Tibial artery (tissue), 4 donors: Measurements from ENCODE around the gene PCSK2.

Experiments
- DNase-seq, 2 donors: peaks; one replicate each; pipeline ENCODE4 v3.0.0-alpha.2; 2019
- H3K27ac ChIP-seq, 2 donors: fragments of 200-600 bp; sonication (generic) in 1 of 2; 1 replicate in 1 of 2; 2 replicates in 1 of 2; pipeline ENCODE4 v1.5.1; 2018 to 2019; ENCODE audit warnings: mild to moderate bottlenecking in 1 of 2
- H3K27me3 ChIP-seq, 2 donors: fragments of 200-600 bp; sonication (generic) in 1 of 2; one replicate each; pipeline versions ENCODE4 v1.5.1 to v1.6.0; 2016 to 2019
- H3K36me3 ChIP-seq, 3 donors: fragments of 200-600 bp; sonication (generic) in 2 of 3; one replicate each; pipeline ENCODE4 v1.5.1; 2016 to 2019; ENCODE audit warnings: mild to moderate bottlenecking in 2 of 3
- H3K4me1 ChIP-seq, 4 donors: fragments of 200-600 bp; sonication (generic) in 2 of 4; 1 replicate in 3 of 4; 2 replicates in 1 of 4; pipeline ENCODE4 v1.5.1; 2016 to 2019
- H3K4me3 ChIP-seq, 2 donors: fragments of 200-600 bp; sonication (generic) in 1 of 2; 1 replicate in 1 of 2; 2 replicates in 1 of 2; pipeline ENCODE4 v1.5.1; 2018 to 2019; ENCODE audit warnings: mild to moderate bottlenecking in 2 of 2
- H3K9me3 ChIP-seq, 3 donors: fragments of 200-600 bp; sonication (generic) in 1 of 3; one replicate each; pipeline ENCODE4 v1.5.1; 2016 to 2019
- CTCF ChIP-seq, 2 experiments: fragments of 200-600 bp in 1 of 2; fragments of 450-650 bp in 1 of 2; IDR thresholded peaks; one replicate each; pipeline ENCODE4 v1.5.1; 2017 to 2019; ENCODE audit warnings: antibody characterized with exemption in 2 of 2, mild to moderate bottlenecking in 1 of 2, moderate library complexity in 1 of 2
- intact Hi-C: fragments of 100-400 bp; cut with DNase I; formaldehyde crosslinking; loops from one replicate; pipeline ENCODE4 v1.15.0; 2023; ENCODE audit warnings: low total_unique reads

PCSK2 gene

GRCh38 chr20:17457588-17458190 lies 230.8 kb downstream of the PCSK2 start:
- Histone ChIP-seq H3K9me3 (no peaks in the 10 kb centered on the region), H3K36me3 (no peaks in the 10 kb centered on the region), H3K27me3 (peaks cover 0 to 27% of the 10 kb centered on the region in 2 donors), H3K4me3 (no peak overlapping the region), H3K4me1 (no peaks in the 10 kb centered on the region), H3K27ac (no peak overlapping the region)
- TF ChIP-seq CTCF (IDR thresholded peaks at IDR 0.05) = no peak
- no peak for DNase-seq
- intact Hi-C loops = no loop called here

- Histone ChIP-seq H3K4me1 (no peaks in the 10 kb centered on the region), H3K27me3 (peaks cover 0 to 11% of the 10 kb centered on the region in 2 donors), H3K27ac (no peak overlapping the region), H3K4me3 (no peak overlapping the region), H3K36me3 (no peaks in the 10 kb centered on the region), H3K9me3 (no peaks in the 10 kb centered on the region)
- no peak for DNase-seq
- no peak for TF ChIP-seq CTCF (IDR thresholded peaks at IDR 0.05)
- intact Hi-C loops = no loop called here
These were observed 233.3 kb downstream of the PCSK2 start for GRCh38 chr20:17460119-17460518.

DNA sequence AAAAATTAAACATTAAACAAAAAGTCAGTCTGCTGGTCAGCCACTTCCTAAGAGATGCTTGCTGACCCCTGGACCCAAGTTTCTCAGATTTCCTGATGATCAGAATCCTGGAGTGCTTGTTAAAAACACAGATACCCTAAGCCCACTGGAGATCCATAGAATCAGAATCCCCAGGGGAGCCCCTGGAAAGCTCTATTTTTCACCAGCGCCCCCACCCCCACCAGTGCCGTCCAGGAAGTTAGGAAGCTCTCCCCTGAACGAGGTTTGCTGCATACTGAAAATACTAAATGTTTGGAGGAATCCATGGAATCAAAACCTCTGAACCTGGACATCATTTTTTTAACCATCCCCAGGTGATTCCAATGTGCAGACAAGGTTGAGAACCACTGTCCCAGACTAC lies 235.1 kb downstream of the PCSK2 start:
- no peak for TF ChIP-seq CTCF (IDR thresholded peaks at IDR 0.05)
- H3K36me3 ChIP-seq = no peaks in the 10 kb centered on the region
- no peak overlapping the region for H3K27ac ChIP-seq
- no peak overlapping the region for H3K4me3 ChIP-seq
- H3K4me1 ChIP-seq = no peaks in the 10 kb centered on the region
- H3K9me3 ChIP-seq = no peaks in the 10 kb centered on the region
- no peak for DNase-seq
- intact Hi-C loops = no loop called here
- H3K27me3 ChIP-seq = no peaks in the 10 kb centered on the region

- Histone ChIP-seq H3K36me3 (no peaks in the 10 kb centered on the region), H3K27me3 (no peaks in the 10 kb centered on the region), H3K4me3 (no peak overlapping the region), H3K9me3 (no peaks in the 10 kb centered on the region), H3K27ac (no peak overlapping the region), H3K4me1 (no peaks in the 10 kb centered on the region)
- DNase-seq = no peak
- no peak for TF ChIP-seq CTCF (IDR thresholded peaks at IDR 0.05)
- intact Hi-C loops = no loop called here
These were observed 236.9 kb downstream of the PCSK2 start for GRCh38 chr20:17463711-17464110.

DNA sequence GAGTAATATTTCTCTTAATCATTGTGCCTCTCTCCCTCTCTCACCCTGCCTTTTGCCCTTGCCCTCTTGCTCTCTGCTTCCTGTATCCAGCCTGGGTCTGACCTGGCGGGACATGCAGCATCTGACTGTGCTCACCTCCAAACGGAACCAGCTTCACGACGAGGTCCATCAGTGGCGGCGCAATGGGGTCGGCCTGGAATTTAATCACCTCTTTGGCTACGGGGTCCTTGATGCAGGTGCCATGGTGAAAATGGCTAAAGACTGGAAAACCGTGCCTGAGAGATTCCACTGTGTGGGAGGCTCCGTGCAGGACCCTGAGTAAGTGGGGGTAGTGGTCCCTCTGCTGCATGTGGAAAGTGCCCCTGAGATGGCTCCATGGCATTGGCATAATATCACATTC lies 238.4 kb downstream of the PCSK2 start:
- Histone ChIP-seq H3K4me1 (no peaks in the 10 kb centered on the region), H3K36me3 (no peaks in the 10 kb centered on the region), H3K9me3 (no peaks in the 10 kb centered on the region), H3K27me3 (no peaks in the 10 kb centered on the region), H3K4me3 (no peak overlapping the region), H3K27ac (no peak overlapping the region)
- no peak for DNase-seq
- TF ChIP-seq CTCF (IDR thresholded peaks at IDR 0.05) = no peak
- intact Hi-C loops = no loop called here

- H3K9me3 ChIP-seq = no peaks in the 10 kb centered on the region
- H3K4me1 ChIP-seq = no peaks in the 10 kb centered on the region
- DNase-seq = no peak
- no peaks in the 10 kb centered on the region for H3K27me3 ChIP-seq
- intact Hi-C loops = no loop called here
- H3K4me3 ChIP-seq = no peak overlapping the region
- H3K27ac ChIP-seq = no peak overlapping the region
- no peaks in the 10 kb centered on the region for H3K36me3 ChIP-seq
- TF ChIP-seq CTCF (IDR thresholded peaks at IDR 0.05) = no peak
These were observed 239.8 kb downstream of the PCSK2 start for GRCh38 chr20:17466641-17467040.
